Upper lobe of right lung (tissue), 1 donor: ENCODE measurements around the gene AIRE. TPM values are rescaled to one million over a fixed set of nuclear protein-coding genes. Genes with fewer than 3 reads are reported as not detected.

ENCODE experiments used
- ATAC-seq: fragments of 200-7000 bp; cut with Tn5 transposase; one replicate; pipeline ENCODE4 v1.9.1; 2020; ENCODE audit warnings: mild to moderate bottlenecking, moderate library complexity
- DNase-seq: peaks from one replicate; pipeline ENCODE4 v3.0.0-alpha.2; 2020
- H3K27ac ChIP-seq: fragments of 200-600 bp; one replicate; pipeline ENCODE4 v1.8.0; 2022
- H3K27me3 ChIP-seq: fragments of 200-600 bp; one replicate; pipeline ENCODE4 v1.8.0; 2022; ENCODE audit warnings: mild to moderate bottlenecking
- H3K36me3 ChIP-seq: fragments of 200-600 bp; one replicate; pipeline ENCODE4 v1.8.0; 2022
- H3K4me1 ChIP-seq: fragments of 200-600 bp; one replicate; pipeline ENCODE4 v1.8.0; 2022
- H3K4me3 ChIP-seq: fragments of 200-600 bp; one replicate; pipeline ENCODE4 v1.8.0; 2022; ENCODE audit warnings: mild to moderate bottlenecking
- H3K9me3 ChIP-seq: fragments of 200-600 bp; one replicate; pipeline ENCODE4 v1.8.0; 2022
- intact Hi-C: fragments of 100-400 bp; cut with DNase I; formaldehyde crosslinking; loops from one replicate; pipeline ENCODE4 v1.11.0; 2022
- total RNA-seq: library from RNA; stranded (reverse); fragmentation: NEBNext Ultra II Directional; extraction: Animal tissue kit (Norgen Biotek cat#: 25700); gene quantifications from one replicate; pipeline ENCODE4 v1.2.1, GENCODE V29; 2021
- TF ChIP-seq, protein P1 (sequence below): fragments of 200-600 bp; IDR thresholded peaks from one replicate; pipeline ENCODE4 v1.8.0; 2022; ENCODE audit warnings: antibody characterized with exemption
- donor health status: DM: no; HTN: yes; CAD: no; lungs with severe emphysema.

The AIRE gene
- total RNA-seq, 1 donor from 2014 or later, result not detected

DNA sequence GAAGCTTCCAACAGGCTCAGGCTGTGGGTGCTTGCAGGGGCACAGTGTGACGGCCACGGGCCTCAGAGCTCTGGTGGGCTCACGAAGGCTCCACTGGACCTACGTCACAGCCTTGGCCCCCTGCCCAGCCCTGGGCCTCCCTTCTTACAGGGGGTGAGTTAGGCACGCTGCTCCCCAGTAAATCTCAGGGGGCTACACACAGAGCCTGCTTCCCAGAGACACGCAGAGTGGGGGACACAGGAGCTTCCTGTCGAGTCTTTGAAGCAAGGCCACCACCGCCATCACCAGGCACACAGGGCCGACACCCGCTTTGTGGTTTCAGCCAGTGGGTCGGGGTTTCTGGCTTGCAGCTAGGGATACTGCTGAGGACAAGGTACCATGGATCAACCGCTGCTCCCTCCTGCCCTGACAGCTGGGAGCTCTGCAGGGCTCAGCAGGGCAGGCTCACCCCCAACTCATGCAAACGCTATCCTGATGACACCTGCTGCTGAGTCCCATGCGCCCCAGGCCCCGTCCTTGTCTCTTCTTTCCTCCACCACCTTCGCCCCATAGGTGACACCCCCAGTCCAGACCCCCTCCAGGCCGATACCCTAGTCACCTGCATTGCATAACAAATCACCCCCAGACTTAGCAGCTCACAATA is 59.0 kb downstream of the AIRE start:
- intact Hi-C loops, result no loop called here
- Histone ChIP-seq H3K9me3 (no peaks in the 10 kb centered on the region), H3K27me3 (peaks cover 11% of the 10 kb centered on the region), H3K4me3 (no peak overlapping the region), H3K27ac (no peak overlapping the region), H3K4me1 (peaks cover 6% of the 10 kb centered on the region), H3K36me3 (no peaks in the 10 kb centered on the region)
- DNase-seq (peak; percentile 63), ATAC-seq (no peak)
- TF ChIP-seq, protein P1, sequence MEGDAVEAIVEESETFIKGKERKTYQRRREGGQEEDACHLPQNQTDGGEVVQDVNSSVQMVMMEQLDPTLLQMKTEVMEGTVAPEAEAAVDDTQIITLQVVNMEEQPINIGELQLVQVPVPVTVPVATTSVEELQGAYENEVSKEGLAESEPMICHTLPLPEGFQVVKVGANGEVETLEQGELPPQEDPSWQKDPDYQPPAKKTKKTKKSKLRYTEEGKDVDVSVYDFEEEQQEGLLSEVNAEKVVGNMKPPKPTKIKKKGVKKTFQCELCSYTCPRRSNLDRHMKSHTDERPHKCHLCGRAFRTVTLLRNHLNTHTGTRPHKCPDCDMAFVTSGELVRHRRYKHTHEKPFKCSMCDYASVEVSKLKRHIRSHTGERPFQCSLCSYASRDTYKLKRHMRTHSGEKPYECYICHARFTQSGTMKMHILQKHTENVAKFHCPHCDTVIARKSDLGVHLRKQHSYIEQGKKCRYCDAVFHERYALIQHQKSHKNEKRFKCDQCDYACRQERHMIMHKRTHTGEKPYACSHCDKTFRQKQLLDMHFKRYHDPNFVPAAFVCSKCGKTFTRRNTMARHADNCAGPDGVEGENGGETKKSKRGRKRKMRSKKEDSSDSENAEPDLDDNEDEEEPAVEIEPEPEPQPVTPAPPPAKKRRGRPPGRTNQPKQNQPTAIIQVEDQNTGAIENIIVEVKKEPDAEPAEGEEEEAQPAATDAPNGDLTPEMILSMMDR, result no peak

DNA sequence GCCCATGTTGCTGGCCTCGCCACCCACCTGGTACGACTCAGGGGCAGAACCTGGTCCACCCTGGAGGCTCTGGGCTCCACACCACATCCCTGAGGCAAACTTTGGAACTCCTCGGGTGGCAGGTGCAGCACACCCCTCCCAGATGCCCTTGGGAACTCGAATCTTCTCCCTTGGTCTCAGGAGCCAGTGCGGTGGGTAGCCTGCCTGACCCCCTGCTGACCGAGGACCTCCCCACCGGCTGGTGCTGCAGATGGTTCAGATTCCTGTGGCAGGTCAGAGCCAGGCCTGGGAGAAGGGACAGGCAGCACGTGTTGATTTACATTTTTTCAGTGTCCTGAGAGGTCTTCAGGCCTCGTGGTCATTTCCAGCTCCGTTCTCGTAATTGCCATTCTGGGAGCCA is 59.8 kb downstream of the AIRE start:
- TF ChIP-seq, protein P1, result no peak
- no peaks in the 10 kb centered on the region for H3K9me3 ChIP-seq
- peaks cover 14% of the 10 kb centered on the region for H3K27me3 ChIP-seq
- no peak overlapping the region for H3K27ac ChIP-seq
- DNase-seq (no peak), ATAC-seq (no peak)
- no peaks in the 10 kb centered on the region for H3K4me1 ChIP-seq
- no peaks in the 10 kb centered on the region for H3K36me3 ChIP-seq
- no peak overlapping the region for H3K4me3 ChIP-seq
- intact Hi-C loops, result no loop called here

DNA sequence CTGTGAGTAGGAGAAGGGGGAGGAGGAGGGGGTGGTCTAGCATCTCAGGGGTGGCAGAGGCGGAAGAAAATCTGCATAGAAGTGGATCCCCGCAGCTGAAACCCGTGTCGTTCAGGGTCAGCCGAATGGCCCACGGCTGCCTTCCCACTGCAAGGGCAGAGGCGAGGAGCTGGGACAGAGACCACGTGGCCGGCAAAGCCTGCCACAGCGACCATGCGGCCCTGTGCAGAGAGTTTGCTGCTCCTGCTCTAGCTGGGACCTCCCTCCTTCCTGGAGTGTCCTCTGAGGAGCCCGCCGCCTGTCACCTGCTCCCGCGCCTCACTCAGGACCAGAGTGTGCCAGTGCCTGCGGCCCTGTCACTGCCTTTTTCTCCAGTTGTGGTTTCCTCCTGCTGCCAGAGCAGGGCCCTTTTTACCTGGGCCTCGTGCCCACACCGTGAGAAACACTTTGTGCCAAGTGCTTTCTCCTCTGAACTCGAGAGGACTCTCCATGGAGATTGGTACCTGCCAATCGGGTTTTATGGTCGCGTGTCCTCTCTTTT is 62.3 kb downstream of the AIRE start:
- intact Hi-C loops, result no loop called here
- DNase-seq, result peak; percentile 85

More for the DNA sequence above, 62.3 kb downstream of the AIRE start:
- Histone ChIP-seq H3K27ac (no peak overlapping the region), H3K4me1 (peaks cover 4% of the 10 kb centered on the region), H3K27me3 (peaks cover 28% of the 10 kb centered on the region), H3K4me3 (no peak overlapping the region), H3K36me3 (no peaks in the 10 kb centered on the region), H3K9me3 (no peaks in the 10 kb centered on the region)
- TF ChIP-seq, protein P1, result no peak
- ATAC-seq, result peak; percentile 76

Other genes with a start within 250 kb of the AIRE start
- 9.9 TPM for gene PWP2, start 178.5 kb upstream of the AIRE start, total RNA-seq
- 44.5 TPM for gene GATD3, start 152.2 kb upstream of the AIRE start, total RNA-seq
- 11.3 TPM for gene ICOSLG, start 44.9 kb upstream of the AIRE start, total RNA-seq
- not detected for gene DNMT3L, start 24.0 kb upstream of the AIRE start, total RNA-seq
- 101 TPM for gene PFKL, start 14.2 kb downstream of the AIRE start, total RNA-seq
- 25.4 TPM for gene CFAP410, start 53.5 kb downstream of the AIRE start, total RNA-seq
- gene TRPM2, start 67.7 kb downstream of the AIRE start, total RNA-seq, result 10.0 TPM
- 3.6 TPM for gene LRRC3, start 169.6 kb downstream of the AIRE start, total RNA-seq